ENCODE measurements around the gene TEFM. TPM values are rescaled to one million over a fixed set of nuclear protein-coding genes. Genes with fewer than 3 reads are reported as not detected.

TEFM gene
- total and polyA plus RNA-seq, 8 donors = 3.2 to 6.9 (median 5.5) TPM

- intact Hi-C loops (cut with DNase I) = no loop called here
- TF ChIP-seq, protein P1, sequence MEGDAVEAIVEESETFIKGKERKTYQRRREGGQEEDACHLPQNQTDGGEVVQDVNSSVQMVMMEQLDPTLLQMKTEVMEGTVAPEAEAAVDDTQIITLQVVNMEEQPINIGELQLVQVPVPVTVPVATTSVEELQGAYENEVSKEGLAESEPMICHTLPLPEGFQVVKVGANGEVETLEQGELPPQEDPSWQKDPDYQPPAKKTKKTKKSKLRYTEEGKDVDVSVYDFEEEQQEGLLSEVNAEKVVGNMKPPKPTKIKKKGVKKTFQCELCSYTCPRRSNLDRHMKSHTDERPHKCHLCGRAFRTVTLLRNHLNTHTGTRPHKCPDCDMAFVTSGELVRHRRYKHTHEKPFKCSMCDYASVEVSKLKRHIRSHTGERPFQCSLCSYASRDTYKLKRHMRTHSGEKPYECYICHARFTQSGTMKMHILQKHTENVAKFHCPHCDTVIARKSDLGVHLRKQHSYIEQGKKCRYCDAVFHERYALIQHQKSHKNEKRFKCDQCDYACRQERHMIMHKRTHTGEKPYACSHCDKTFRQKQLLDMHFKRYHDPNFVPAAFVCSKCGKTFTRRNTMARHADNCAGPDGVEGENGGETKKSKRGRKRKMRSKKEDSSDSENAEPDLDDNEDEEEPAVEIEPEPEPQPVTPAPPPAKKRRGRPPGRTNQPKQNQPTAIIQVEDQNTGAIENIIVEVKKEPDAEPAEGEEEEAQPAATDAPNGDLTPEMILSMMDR (IDR thresholded peaks at IDR 0.05) = no peak
- Histone ChIP-seq H3K4me1 (no peaks in the 10 kb centered on the region), H3K27me3 (no peaks in the 10 kb centered on the region), H3K27ac (no peak overlapping the region), H3K4me3 (no peak overlapping the region), H3K36me3 (no peaks in the 10 kb centered on the region), H3K9me3 (no peaks in the 10 kb centered on the region)
- DNase-seq = no peak
- no peak for FAIRE-seq
- WGBS, 2 donors = 78 to 83% methylated on average over 6 of the region's 6 CpGs
- ATAC-seq = no peak
Measured at GRCh38 chr17:30926516-30926915, 20.5 kb upstream of the TEFM start.

GRCh38 chr17:30924341-30924740, 18.3 kb upstream of the TEFM start:
- H3K9me3 ChIP-seq = no peaks in the 10 kb centered on the region
- H3K27me3 ChIP-seq = no peaks in the 10 kb centered on the region
- no peak overlapping the region for H3K27ac ChIP-seq
- H3K36me3 ChIP-seq = no peaks in the 10 kb centered on the region
- ATAC-seq (no peak), DNase-seq (peak in 1 of 6 donors; percentile 21), FAIRE-seq (no peak)
- no peak overlapping the region for H3K4me3 ChIP-seq
- H3K4me1 ChIP-seq = no peaks in the 10 kb centered on the region
- WGBS, 2 donors = 79 to 81% methylated on average over 2 of the region's 2 CpGs
- intact Hi-C loops (cut with DNase I) = no loop called here
- TF ChIP-seq, protein P1 (IDR thresholded peaks at IDR 0.05) = no peak

DNA sequence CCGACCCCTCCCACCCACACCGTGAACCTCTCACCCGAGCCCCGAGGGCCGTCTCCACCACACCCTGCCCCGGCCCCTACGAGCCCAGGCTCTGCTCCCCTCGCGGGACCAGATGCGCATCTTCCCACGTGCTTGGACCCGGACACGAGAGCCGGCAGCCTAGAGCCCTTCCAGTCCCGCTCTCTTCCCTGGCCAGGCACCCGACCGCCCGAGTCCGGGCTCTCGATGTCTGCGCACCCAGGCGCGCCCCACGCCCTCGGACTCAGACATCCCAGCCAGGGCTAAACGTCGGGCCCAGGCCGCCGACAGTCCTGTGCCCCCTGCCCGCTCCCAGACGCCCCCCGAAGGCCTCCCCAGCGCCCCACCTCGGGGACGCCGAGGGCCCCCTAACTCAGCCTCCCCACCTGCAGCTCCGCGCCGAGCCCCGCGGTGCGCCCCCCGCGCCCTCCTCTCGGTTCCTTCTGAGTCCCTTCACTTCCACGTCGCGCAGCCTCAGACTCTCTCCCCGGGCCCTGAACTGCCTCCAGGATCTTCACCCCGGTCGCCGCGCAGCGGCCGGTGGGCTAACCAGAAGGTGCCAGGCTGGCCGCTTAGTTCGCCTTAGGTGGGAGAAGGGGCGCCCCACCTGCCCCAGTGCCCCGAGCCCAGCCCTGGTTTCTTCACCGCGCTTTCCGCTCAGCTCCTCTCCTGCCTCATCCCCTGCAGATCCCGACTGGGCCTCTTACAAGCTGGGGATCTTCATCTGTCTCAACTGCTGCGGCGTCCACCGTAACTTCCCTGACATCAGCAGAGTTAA, 16.4 kb upstream of the TEFM start:
- WGBS, 2 donors = 18 to 21% methylated on average over 55 to 66 of the region's 66 CpGs
- H3K9me3 ChIP-seq = no peaks in the 10 kb centered on the region
- intact Hi-C loops (cut with DNase I) = no loop called here
- ATAC-seq (peak; percentile 44 to 60 (median 54)), DNase-seq (peak in 5 of 6 donors; percentile 19 to 77 (median 41)), FAIRE-seq (no peak)
- H3K4me1 ChIP-seq = no peaks in the 10 kb centered on the region
- H3K4me3 ChIP-seq = peak overlapping the region; percentile 36 to 71 (median 50)
- H3K27ac ChIP-seq = peak overlapping the region in 2 of 4 donors; percentile 22 to 50
- no peaks in the 10 kb centered on the region for H3K36me3 ChIP-seq
- no peaks in the 10 kb centered on the region for H3K27me3 ChIP-seq
- TF ChIP-seq, protein P1 (IDR thresholded peaks at IDR 0.05) = no peak

DNA sequence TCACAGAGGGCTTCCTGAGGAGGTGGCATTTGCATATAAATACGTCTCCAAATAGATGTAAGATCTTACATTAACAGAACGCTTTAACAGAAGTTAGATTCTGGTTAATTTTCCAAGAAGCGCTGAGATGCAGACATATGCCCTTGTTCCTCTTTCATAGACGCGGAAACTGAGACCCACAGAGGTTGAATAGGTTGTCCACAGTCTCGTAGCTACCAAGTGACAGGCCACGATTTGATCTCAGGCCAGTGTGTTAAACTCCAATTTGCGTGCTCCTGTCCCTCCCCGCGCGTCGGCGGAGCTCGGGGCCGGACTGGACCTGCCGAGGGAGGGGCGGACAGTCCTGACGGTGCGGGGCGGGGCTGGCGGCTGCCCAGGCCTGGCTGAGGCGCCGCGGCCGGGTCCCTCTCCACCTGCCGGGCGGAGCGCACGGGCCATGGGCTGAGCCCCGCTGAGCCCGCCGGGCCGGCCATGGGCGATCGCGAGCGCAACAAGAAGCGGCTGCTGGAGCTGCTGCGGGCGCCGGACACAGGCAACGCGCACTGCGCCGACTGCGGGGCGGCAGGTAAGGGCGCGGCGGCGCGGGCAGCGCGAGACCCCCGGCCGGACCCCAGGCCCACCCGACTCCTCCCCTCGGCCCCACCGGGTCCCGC, 15.6 kb upstream of the TEFM start, which contains the start of gene ADAP2:
TSS of gene ADAP2 (plus strand) at position 402 of the 653 bp plus-strand sequence. CDS start at position 472, 70 bp downstream.
- Histone ChIP-seq H3K27me3 (no peaks in the 10 kb centered on the region), H3K27ac (peak within 1 kb of the TSS in 2 of 4 donors; percentile 22 to 50), H3K36me3 (no peaks in the 10 kb centered on the region), H3K4me1 (no peaks in the 10 kb centered on the region), H3K9me3 (no peaks in the 10 kb centered on the region), H3K4me3 (peak within 1 kb of the TSS; percentile 36 to 71 (median 50))
- WGBS, 2 donors = 2% methylated on average over 44 to 60 of the region's 60 CpGs
- FAIRE-seq (no peak), ATAC-seq (peak; percentile 92 to 95 (median 94)), DNase-seq (peak; percentile 59 to 87 (median 72))
- intact Hi-C loops (cut with DNase I) = no loop called here
- TF ChIP-seq, protein P1 (IDR thresholded peaks at IDR 0.05) = no peak

Measured in pancreas (tissue), 10 donors.